ENCODE data around the gene ABCB11.
"Not testable (repeated sequence)": the region's sequence is repeated elsewhere in the genome, so short reads cannot be mapped to it uniquely, and the experiment has no call there.

DNA sequence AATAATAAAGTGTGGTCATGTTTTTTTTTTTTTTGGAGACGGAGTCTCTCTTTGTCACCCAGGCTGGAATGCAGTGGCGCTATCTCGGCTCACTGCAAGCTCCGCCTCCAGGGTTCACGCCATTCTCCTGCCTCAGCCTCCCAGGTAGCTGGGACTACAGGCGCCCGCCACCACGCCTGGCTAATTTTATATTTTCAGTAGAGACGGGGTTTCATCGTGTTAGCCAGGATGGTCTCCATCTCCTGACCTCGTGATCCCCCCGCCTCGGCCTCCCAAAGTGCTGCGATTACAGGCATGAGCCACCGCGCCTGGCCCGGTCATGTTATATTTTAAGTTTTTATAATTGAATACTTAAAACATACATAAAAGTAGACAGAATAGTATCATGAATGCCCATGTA is 33.1 kb upstream of the ABCB11 start:
- TF ChIP-seq, protein P1, sequence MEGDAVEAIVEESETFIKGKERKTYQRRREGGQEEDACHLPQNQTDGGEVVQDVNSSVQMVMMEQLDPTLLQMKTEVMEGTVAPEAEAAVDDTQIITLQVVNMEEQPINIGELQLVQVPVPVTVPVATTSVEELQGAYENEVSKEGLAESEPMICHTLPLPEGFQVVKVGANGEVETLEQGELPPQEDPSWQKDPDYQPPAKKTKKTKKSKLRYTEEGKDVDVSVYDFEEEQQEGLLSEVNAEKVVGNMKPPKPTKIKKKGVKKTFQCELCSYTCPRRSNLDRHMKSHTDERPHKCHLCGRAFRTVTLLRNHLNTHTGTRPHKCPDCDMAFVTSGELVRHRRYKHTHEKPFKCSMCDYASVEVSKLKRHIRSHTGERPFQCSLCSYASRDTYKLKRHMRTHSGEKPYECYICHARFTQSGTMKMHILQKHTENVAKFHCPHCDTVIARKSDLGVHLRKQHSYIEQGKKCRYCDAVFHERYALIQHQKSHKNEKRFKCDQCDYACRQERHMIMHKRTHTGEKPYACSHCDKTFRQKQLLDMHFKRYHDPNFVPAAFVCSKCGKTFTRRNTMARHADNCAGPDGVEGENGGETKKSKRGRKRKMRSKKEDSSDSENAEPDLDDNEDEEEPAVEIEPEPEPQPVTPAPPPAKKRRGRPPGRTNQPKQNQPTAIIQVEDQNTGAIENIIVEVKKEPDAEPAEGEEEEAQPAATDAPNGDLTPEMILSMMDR (IDR thresholded peaks at IDR 0.05): not testable (repeated sequence)
- not testable (repeated sequence) for TF ChIP-seq POLR2A, POLR2AphosphoS5 (IDR thresholded peaks at IDR 0.05)

Data from stomach (tissue), 4 donors.